ENCODE results near the gene ACSS3.
"Not testable (repeated sequence)": the region's sequence is repeated elsewhere in the genome, so short reads cannot be mapped to it uniquely, and the experiment has no call there.

ACSS3 gene

DNA sequence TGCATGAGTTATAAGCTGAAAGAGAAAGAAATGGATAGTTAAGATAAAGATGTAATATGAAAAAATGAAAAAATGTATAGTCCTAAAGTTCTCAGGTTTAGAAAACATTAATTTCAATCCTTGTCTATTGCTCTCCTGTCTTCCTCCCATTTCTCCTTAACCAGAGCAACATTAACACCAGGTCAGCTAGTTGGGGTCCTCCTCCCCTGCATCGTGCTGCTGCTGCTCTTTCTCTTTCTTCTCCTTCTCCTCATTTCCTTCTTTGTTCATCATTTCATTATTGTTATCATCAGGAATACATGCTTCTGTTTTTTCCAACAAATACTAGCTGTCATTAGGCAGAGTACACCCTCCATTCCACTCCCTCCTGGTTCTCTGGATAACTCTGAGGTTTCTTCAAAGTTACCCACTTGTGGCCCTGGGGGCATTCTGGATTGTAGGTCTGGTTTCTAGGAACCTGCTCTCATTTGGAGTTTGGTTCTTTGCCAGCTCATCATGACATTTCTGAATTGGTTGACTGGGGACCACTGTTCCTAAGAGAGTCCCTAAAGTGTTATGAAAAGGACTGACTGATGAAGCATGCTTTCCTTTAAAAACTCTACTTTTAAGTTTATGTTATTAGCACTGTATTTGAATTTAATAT is 17.0 kb downstream of the ACSS3 start:
- no peak for DNase-seq (ENCODE audit: low spot score)

DNA sequence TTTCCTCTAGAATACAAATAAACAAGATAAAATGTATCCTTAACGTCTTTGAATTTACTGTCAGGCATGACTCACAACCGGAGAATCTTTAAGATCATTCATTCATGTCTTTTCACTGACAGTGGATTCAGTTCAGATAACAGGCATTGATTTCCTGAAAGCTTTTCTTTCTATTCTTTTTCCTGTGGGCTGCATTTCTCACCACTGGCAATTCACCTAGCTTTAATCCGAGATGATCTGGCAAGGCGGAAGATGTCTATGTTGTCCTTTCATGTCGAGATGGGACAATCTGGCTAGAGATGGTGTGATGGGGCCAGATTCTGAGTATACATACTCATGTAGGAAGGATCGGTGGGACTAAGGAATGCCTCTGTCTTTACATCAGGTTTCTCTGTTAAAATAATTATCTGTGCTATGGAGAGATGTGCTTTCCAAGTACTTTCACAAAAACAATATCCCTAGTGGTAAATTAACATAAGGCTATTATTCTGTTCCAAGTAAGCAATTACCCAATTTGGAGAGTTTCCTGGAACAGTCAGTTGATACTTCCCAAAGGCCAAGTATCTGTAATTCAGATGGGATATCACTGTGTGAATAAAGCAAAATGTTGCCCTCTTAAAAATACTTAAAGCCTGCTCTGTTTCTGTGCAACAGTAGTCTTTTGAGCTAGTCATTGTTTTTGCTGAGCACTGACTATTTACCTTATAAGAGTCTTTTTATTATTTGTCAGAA is 17.8 kb downstream of the ACSS3 start:
- no peak for DNase-seq (ENCODE audit: low spot score)

DNA sequence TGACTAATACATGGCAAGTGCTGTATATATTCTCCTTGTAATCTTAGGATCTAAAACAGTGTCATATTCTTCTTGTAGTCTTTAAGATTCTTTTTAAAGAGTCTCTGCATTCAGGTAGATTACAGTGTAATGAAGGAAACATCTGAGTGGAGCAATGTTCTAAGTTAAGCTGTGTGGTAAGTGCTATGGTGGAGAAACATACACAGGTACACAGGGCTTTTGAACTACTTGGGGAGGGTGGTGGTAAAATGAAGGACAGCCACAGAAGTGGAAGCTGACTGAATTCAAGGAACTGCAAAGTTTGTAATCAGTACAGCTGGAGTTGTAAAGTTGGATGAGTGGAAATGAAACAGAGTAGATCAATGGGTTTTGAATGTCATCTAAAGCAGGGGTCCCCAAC is 27.8 kb downstream of the ACSS3 start:
- no peak for DNase-seq (ENCODE audit: low spot score)

DNA sequence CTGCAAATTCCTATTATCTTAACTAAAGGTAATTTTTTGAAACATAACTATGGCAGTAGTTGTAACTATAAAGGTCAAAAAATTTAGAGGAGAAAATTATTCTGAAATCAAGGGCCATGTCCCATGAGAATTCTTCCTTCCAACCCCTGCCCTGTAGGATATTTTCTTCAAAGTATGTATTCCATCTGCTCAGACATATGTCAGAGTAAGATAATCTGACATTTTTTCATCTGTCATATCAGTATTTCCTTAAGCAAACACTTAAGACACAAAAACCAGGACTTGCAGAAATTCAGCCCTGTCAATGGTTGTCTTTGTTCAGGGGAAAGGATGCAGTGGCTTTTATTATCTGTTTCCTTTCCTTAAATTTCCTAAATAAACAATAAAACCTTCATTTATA is 36.3 kb downstream of the ACSS3 start:
- DNase-seq (ENCODE audit: low spot score), result no peak

DNA sequence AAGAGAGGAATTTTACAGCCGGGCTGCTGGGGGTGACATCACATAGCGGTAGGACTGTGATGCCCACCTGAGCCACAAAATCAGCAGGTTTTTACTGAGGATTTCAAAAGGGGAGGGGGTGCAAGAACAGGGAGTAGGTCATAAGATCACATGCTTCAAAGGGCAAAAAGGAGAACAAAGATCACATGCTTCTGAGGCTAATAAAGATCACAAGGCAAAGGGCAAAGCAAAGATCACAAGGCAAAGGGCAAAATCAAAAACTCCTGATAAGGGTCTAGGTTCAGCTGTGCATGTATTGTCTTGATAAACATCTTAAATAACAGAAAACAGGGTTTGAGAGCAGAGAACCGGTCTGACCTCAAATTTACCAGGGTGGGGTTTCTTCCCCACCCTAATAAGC is 41.2 kb downstream of the ACSS3 start:
- not testable (repeated sequence) for DNase-seq (ENCODE audit: low spot score)

DNA sequence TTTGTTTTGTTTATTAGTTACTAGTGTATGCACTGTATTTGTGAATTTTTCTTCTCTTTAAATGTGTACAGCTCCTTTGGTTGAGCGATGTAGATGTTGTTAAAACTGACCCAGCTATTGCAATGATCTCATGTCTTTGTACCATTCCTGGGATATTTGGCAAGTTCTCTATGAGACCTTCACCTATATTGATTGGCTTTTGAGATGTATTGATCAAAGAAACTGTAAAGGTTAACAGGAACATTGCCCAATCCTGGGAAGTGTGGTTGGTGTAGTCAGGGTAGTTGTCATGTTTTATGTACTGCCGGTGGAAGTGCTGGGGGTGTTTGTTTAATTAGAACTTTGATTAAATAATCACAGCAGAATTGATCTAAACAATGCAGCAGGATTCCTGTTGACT is 43.1 kb downstream of the ACSS3 start:
- no peak for DNase-seq (ENCODE audit: low spot score)

DNA sequence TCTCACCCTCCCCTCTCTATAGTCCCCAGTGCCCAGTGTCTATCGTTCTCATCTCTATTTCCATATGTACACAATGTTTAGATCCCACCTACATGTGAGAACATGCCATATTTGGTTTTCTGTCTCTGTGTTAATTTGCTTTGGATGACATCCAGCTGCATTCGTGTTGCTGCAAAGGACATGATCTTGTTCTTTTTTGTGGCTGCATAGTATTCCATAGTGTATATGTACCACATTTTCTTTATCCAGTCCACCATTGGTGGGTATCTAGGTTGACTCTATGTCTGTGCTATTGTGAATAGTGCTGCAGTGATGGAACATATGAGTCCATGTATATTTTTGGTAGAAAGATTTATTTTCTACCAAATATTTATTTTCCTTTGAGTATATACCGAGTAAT is 45.7 kb downstream of the ACSS3 start:
- no peak for DNase-seq (ENCODE audit: low spot score)

DNA sequence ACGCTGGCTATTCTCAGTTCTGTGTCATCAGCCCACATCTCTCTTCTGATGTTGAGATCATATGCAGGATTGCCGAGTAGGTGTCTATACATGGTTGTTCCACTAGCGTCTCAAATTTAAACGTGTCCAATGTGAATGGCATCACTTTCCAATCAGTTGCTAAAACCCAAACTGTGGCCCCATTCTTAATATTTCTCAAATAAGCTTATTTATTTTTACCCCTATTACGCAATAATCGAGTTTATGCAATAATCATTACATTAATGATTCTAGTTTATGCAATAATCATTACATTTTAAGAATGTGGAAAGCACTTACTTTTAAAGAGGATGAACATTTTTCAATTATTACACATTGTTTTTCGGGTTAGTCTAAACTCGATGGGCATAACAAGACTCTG is 47.8 kb downstream of the ACSS3 start:
- no peak for DNase-seq (ENCODE audit: low spot score)

DNA sequence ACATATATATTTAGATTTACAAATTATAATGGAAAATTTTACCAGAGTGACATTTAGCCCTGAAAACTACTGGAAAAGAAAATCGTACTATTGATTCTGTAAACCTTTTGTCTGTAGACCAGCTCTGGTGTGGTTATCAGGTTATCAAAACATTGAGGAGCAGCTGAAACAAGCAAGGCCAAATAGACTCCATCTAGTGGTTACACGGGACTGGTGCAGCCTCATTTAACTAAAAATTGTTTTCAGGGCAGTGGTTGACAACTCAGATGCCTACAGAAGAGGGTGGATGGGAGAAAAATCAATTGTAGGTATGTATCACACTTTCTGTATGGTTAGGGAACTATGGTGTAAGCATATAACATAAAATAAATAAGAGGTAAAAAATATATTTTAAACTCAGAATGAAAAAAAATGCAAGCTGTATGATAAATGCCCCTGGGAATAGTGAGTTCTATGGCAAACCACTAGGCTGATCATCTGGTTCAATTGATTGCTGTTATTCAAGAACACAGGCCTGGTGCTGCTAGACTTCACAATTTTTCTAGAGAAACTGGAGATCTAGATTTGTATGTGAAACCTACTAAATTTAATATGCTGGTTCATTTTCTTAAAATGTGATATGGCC is 51.2 kb downstream of the ACSS3 start:
- DNase-seq (ENCODE audit: low spot score), result peak; percentile 53

DNA sequence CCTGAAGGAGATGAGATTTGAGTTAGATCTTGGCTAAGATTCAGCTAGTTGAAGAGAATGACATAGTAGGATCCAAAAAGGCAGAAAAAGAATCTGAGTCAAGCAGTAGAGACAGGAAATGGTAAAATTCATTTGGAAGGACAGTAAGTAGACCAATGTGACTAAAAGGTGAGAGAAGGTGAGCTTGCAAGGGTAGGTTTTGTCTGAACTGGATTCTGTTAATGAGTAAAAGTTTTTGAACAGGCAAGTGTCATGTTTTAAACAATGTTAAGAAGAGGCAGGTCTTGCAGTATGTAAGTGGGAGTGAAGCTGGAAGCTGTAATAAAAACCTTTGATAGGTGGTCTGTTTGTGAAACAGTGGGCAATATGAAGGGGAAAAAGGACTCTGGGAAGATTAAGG is 58.6 kb downstream of the ACSS3 start:
- no peak for DNase-seq (ENCODE audit: low spot score)

DNA sequence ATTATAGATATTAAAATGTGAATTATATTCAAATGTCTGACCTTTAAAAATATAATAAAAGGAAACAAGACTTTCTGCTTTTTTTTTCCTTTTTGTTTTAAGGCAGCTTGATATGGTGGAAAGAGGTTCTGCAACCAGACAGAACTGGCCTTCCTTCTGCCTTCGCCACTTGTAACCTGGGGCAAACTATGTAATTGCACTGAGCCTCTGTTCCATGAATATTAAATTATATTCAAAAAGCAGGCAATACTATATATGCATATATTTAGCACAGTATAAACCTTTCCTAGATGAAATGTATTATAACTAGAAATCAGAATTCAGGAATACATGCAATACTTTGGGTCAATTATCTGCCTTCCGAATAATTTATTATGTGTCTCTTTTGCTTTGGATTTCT is 59.9 kb downstream of the ACSS3 start:
- DNase-seq (ENCODE audit: low spot score), result no peak

DNA sequence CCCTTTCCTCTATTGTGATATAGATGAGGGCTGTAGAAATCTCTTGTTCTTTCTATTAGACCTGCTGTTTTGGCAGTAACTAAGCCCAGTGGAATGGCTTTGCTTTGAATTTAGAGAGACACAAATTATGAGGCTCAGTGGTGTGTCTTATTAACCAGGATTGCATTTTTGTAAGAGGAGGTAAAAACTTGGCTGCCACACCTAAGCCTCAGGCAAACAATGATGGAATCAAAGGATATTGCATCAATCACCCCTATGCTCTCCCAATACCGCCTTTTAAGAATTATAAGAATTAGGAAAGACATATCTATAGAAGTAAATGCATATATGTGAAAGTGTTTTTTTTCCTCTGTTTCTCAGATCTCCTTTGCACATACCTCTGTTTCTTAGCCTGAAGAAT is 63.3 kb downstream of the ACSS3 start:
- no peak for DNase-seq (ENCODE audit: low spot score)

DNA sequence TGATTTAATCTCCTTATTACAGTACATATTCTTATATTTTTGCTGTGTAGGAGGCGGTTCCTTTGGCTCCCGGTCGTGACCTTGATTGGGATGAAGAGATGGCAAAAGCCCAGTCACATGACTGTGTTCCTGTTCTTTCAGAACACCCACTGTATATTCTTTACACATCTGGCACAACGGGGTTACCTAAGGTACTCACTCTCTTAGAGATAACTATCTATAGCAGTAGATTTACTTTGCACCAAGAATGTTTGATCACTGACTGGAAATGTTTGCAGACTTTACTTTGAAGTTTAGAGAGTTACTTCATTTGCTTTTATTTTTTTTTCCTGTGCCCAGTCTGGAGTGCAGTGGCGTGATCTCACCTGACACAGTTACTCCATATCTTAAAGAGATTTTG is 65.2 kb downstream of the ACSS3 start:
- DNase-seq (ENCODE audit: low spot score), result no peak

DNA sequence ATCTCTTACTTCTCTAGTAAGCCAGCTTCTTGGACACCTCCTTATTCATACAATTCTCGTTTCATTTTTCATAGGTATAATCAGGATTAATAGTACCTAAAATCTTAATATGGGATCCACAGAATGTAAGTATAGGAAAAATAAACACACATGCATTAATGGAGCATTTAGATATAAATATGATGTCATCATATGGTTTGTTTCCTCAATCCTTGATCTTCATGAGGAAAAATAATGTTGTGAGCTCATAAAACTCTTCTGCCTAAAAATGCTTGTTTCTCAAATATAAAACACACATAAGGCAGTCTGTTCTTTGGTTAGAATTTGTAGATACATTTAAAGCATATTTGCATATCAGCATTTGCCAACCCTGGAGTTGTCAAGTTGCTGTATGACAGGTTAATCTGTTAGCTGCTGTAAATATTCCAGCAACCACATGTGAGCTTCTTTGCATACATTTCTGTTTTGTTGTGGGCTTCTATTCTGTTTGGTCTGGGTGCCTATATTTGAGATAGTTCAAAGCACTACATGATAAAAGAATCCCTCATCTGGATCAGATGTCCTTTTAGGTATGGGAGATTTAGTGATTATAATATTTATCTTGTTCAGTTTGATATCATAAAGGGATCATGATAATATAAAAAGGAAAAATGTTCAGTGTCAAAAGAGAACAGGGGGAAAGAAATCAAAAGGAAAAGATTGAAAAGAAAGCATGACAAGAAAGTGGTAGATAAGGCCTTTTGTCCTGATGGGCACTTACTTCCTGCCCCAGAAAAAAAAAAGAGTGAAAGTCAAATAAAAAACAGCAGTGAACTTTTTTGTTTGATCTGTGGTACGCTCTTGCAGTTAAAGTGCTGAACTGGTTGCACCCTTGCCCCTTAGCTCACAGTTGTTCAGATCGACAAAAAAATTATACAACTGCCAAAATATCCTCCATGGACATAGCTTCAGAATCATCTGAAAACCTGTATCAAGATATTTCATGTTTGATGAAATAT is 68.6 kb downstream of the ACSS3 start:
- DNase-seq (ENCODE audit: low spot score), result no peak

DNA sequence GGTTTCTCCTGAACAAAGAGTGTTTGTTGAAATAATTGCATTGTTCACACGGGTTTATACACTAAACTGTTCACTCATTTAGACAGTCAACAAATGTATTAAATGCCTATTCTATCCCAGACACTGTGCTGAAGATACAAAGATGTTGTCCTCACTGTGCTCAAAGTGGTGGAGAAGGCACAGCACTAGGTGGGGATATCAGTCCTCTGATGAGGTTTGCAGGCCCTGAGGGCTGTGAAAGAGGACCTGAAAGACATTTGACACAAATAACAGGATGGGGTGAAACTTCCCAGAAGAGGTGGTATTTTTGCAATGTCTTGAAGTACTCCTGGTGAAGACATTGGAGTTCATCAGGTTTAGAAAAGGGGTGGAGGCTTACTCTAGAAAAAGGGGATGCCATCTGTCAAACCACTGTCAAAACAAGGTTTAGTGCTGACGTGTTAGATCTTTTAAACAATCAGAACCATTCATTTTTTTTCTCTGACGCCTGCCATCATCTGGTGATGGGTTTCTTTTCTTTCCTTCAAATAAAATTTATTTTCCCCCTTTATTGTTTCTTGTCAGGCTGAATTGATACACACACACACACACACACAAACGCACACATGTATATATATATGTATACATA is 69.5 kb downstream of the ACSS3 start:
- DNase-seq (ENCODE audit: low spot score), result no peak

DNA sequence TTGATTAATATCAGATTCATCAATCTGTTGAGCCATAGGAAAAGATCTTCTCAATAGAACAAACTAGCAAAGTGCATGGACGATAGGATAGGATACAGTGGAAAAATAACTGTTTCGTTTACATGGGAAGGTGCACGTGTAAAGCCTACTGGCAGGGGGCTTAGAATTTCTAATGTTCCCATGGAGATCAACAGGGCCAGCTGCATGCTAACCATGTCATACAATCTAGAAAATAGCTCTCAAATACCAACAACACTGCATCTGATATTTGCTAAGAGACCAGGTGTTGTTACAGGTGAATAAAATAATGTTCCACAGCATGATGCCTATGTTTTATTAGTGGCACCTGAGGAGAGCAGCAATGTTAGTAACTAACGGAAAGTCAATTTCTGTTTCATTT is 72.5 kb downstream of the ACSS3 start:
- DNase-seq (ENCODE audit: low spot score), result no peak

DNA sequence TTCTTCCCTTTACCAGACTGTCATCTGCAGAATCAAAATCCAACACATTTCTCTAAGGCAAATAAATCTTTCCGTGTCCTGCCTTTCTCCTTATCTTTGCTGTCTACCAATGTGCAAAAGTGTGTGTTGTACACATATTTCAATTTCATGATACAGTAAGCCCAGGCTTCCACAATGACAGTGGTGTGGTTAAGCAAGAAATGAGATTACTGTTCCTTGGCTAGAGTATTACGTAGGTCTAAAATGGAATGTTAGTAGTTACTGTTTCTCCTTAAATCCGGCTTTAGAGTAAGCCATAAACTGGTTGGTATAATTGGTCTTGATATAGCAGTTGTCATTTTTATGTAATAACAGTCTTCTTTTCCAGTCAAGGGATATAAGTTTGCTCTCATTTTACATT is 82.0 kb downstream of the ACSS3 start:
- no peak for DNase-seq (ENCODE audit: low spot score)

DNA sequence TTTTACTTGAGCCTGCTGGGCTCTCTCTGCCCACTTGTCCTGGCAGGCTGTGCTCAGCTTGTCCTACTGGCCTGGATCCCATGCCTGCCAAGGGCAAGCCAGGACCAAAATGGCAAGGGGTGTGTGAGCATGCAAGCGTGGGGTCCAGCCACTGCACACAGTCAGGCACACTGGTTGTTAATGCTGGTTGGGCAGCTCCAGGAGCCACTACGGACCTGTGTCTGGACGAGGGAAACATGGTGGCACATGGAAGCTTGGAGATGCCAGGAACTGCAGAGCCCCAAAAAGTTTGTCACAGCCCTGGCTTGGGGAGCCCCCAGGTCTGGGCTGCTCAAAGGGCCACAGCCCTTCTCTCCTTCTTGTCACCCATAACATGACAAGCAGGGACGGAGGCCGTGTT is 83.8 kb downstream of the ACSS3 start:
- no peak for DNase-seq (ENCODE audit: low spot score)

DNA sequence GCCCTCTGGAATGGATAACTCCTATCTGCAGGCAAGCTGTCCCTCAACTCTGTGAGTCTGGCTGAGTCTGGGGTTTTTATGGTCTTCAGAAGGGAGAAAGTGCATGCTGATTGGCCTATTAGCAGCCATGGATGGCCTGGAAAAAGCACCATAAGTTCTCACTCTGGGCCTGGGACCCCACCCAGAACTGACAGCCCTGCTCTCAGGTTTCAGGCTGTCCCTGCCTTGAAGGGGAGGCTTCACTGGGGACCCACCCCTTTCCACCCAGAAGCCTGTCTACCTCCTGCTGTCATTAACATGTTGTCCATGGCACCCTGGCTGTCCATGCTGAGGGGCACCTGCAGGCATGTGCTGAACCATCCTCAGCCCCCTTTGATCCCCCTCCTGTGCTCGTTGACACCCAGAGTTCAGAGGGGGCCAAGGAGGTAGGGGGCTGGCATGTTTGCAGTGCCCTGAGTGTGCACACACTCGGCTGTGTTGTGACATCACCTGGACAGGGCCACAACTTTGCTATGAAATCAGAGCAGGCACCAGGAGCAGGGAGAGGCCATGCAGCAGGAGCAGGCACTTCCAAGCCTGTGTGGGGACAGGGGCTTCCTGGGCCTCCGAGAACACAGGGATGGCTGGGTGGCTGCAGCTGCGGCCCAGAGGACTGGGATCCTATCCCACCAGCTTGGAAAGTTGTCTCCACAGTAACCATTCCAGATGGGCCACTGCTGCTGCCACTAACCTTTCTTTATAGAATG is 84.7 kb downstream of the ACSS3 start:
- DNase-seq (ENCODE audit: low spot score), result no peak

DNA sequence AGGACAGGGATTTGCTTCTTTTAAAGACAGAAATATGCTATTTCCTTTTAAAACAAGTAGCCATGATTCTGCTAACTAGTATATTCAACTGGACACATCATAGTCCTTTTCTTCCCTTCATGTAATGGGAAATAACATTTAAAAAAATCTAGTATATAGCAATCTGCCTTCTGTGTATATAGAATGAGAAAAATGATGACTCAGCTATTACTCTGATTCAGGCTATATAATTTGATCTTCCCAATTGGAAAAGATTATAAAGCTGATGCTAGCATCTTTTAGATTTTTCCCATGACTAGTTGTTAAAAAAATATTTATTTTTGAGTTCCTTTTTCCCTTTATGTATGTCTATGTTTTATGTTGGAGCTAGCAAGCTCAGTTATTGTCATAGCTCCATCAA is 86.9 kb downstream of the ACSS3 start:
- no peak for DNase-seq (ENCODE audit: low spot score)

DNA sequence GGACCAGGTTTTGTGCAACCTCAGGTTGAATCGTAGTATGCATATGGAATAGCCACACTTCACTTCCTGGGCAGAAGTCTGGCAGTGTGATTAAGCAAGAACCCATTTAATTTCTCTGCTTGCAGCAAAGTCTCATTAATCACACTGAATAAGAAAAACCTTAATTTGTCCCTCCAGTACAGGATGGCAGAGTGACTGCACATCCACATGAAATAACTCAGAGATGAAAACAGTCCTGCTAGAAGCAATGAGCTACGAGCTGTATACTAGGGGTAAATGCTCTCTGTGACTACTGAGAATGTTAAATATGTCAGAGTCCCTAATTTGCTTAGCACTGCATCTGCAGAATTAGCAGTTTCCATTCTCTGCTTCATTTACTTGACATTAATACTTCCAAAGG is 88.9 kb downstream of the ACSS3 start:
- no peak for DNase-seq (ENCODE audit: low spot score)

All from D341Med (cell line).